Stimulated activated CD4-positive, alpha-beta T cell treated with anti-CD3 and anti-CD28 coated beads, Interleukin-2, amount 100 ng/mL, for 4 hours (primary cell): Measurements from ENCODE around the gene ZNF121.

Experiments
- DNase-seq: peaks from one replicate; pipeline ENCODE4 v3.0.0-alpha.2; 2020; ENCODE audit warnings: low read depth

ZNF121 gene

DNA sequence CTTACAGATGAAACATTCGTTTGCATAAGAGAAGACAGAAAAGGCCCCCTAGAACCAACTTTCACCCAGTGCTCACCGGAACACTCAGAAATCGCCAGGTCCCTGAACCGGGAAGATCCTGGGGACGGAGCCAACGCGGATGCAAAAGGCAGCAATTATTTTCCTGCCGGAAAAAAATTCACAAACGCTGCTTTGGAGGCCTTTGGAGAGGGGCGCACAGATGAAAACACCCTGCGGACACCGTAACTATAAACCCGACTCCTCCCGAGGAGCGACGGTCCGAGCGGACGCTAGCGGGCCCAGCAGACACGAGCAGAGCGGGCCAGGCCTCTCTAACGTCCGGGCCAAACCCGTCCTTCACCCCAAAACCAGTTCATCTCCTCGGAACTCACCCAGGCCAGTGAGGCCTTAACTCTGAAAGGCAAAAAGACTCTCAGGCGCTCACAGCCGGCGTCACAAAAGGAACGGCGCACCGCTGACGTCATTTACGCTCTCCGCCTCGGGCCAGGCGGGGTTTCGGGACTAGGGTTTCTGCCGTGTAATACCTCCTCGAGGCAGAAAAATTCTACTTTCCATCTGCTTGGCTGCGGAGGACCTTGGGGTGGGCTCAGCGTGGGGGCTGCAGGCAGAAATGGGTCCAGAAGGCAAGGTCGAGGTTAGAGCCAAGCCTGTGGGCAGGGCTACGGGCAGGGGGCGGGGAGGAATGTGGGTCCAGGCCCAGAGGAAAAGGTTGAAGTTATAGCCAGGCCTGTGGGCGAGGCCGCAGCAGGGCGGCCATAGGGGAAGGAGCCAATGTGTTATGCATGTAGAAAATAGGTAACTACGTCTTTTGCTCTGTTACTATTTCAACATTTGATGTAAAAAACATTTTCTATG, 45.9 kb downstream of the ZNF121 start, which contains the start of gene ZNF426:
TSS of gene ZNF426 (minus strand) at position 463 of the 876 bp plus-strand sequence. CDS start 2,413 bp downstream, outside the sequence.
- peak; percentile 78 for DNase-seq

DNA sequence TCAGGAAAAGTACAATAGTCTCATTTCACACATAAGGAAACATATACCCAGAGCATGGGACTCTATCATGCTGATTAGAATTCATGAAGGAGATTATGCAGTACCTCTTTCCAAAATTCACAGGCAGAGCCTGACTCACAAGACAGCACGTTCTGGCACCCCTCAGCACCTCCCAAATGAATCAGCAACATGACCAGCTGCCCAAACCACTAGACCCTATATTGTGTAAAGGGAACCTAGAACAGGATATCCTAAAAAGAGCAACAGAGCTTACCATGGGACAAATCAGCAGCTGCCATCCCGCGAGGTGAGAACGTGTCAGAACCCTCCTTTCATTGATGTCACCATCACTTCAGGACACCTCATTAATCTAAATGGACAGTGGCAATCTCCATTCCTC, 48.4 kb downstream of the ZNF121 start:
- no peak for DNase-seq

DNA sequence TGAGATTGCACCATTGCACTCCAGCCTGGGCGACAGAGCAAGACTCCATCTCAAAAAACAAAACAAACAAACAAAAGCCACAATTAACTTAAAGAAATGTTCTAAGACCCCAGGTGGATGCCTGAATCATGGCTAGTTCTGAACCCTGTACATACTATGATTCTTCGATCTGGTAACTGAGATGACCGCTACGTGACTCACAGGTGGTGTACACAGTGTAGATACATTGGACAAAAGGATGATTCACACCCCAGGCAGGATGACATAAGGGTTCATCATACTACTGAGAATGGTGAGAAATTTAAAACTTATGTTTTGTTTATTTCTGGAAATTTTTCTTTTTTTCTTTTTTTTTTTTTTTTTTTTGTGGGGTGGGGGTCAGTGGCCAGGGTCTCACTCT, 52.4 kb downstream of the ZNF121 start:
- DNase-seq = no peak

DNA sequence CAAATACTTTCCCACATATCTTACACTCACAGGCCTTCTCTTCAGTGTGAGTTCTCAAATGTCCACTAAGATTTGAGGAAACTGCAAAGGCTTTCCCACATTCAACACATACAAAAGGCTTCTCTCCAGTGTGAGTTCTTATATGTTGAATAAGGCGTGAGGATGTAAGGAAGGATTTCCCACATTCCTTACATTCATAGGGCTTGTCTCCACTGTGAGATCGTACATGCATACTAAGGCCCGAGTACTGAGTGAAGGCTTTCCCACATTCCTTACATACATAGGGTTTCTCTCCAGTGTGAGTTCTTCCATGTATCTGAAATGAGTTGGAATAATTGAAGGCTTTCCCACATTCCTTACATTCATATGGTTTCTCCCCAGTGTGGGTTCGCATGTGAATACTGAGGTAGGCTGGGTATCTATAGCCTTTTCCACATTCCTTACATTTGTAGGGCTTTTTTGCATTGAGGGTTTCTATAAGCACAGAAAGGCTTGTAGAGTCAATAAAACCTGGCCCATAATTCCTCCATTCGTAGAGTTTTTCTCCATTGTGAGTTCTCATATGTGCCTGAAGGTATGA, 55.5 kb downstream of the ZNF121 start:
- no peak for DNase-seq

GRCh38 chr19:9523885-9524474, 60.3 kb downstream of the ZNF121 start:
- no peak for DNase-seq
